ENCODE data around the gene RALGAPB.
"Not testable (repeated sequence)": the region's sequence is repeated elsewhere in the genome, so short reads cannot be mapped to it uniquely, and the experiment has no call there.

DNA sequence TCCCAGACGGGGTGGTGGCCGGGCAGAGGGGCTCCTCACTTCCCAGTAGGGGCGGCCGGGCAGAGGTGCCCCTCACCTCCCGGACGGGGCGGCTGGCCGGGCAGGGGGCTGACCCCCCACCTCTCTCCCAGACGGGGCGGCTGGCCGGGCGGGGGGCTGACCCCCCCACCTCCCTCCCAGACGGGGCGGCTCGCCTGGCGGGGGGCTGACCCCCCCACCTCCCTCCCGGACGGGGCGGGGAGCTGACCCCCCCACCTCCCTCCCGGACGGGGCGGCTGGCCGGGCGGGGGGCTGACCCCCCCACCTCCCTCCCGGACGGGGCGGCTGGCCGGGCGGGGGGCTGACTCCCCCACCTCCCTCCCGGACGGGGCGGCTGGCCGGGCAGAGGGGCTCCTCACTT is 11.5 kb upstream of the RALGAPB start:
- TF ChIP-seq, protein P1, sequence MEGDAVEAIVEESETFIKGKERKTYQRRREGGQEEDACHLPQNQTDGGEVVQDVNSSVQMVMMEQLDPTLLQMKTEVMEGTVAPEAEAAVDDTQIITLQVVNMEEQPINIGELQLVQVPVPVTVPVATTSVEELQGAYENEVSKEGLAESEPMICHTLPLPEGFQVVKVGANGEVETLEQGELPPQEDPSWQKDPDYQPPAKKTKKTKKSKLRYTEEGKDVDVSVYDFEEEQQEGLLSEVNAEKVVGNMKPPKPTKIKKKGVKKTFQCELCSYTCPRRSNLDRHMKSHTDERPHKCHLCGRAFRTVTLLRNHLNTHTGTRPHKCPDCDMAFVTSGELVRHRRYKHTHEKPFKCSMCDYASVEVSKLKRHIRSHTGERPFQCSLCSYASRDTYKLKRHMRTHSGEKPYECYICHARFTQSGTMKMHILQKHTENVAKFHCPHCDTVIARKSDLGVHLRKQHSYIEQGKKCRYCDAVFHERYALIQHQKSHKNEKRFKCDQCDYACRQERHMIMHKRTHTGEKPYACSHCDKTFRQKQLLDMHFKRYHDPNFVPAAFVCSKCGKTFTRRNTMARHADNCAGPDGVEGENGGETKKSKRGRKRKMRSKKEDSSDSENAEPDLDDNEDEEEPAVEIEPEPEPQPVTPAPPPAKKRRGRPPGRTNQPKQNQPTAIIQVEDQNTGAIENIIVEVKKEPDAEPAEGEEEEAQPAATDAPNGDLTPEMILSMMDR (IDR thresholded peaks at IDR 0.05; ENCODE audit: low read length): not testable (repeated sequence)
- not testable (repeated sequence) for TF ChIP-seq EZH2phosphoT487 (IDR thresholded peaks at IDR 0.05; ENCODE audit: low read length); EZH2 (optimal IDR thresholded peaks at IDR 0.05; ENCODE audit: low read depth, low read length)

All from MM.1S (cell line).